Endothelial cell of umbilical vein (primary cell): Measurements from ENCODE around the gene KRT76. TPM values are rescaled to one million over a fixed set of nuclear protein-coding genes. Genes with fewer than 3 reads are reported as not detected.

ENCODE experiments used
- BruUV-seq: library from RNA; stranded (reverse); fragments of 400-500 nt; replicated peaks from 2 replicates; lab custom pipeline; 2021; lab: Mats Ljungman, UMichigan
- CTCF ChIA-PET: fragments of 300-600, 350-600 bp; sonication (Branson Sonifier 250); formaldehyde crosslinking; loops from one replicate; lab custom pipeline; 2021; ENCODE audit warnings: antibody characterized with exemption, inconsistent platforms; lab: Charles Lee
- POLR2A ChIA-PET: fragments of 300-600, 350-600 bp; sonication (Branson Sonifier 250); formaldehyde crosslinking; loops from one replicate; lab custom pipeline; 2021; ENCODE audit warnings: antibody characterized with exemption, inconsistent platforms; lab: Charles Lee
- DNase-seq: peaks from one replicate; pipeline ENCODE4 v3.0.0-alpha.2; 2011; ENCODE audit warnings: low read depth, low spot score
- FAIRE-seq: peaks from 2 replicates; lab custom pipeline; 2011; peaks lifted over from hg19 to GRCh38; lab: Jason Lieb, UNC
- H2AFZ ChIP-seq: 2 replicates; pipeline ENCODE4 v1.6.0; 2012; ENCODE audit warnings: low read depth, low read length, control low read depth, inconsistent platforms
- H3K27ac ChIP-seq: 2 replicates; pipeline ENCODE4 v1.5.1; 2011; ENCODE audit warnings: low read depth, mild to moderate bottlenecking, control low read depth, low read length, moderate library complexity; ENCODE audit not compliant: insufficient read depth
- H3K27me3 ChIP-seq, 2 experiments: 2 replicates each; pipeline versions ENCODE4 v1.6.0 to v1.6.1; 2011; ENCODE audit warnings: low read length in 2 of 2, mixed read lengths in 1 of 2; ENCODE audit not compliant: control insufficient read depth in 2 of 2, insufficient read depth in 2 of 2
- H3K36me3 ChIP-seq, 2 experiments: 2 replicates in 1 of 2; 3 replicates in 1 of 2; pipeline ENCODE4 v1.5.1; 2011; ENCODE audit warnings: low read length in 2 of 2, mild to moderate bottlenecking in 1 of 2, moderate library complexity in 1 of 2; ENCODE audit not compliant: control insufficient read depth in 2 of 2, insufficient read depth in 2 of 2; ENCODE audit errors: extremely low read depth in 1 of 2
- H3K4me1 ChIP-seq: 3 replicates; pipeline ENCODE4 v1.5.1; 2011; ENCODE audit warnings: mild to moderate bottlenecking, low read length; ENCODE audit not compliant: control insufficient read depth, insufficient read depth; ENCODE audit errors: extremely low read depth
- H3K4me2 ChIP-seq: 2 replicates; pipeline ENCODE4 v1.6.1; 2011; ENCODE audit warnings: low read length, control low read depth, mixed read lengths; ENCODE audit not compliant: insufficient read depth
- H3K4me3 ChIP-seq, 3 experiments: fragments of 200-600 bp in 1 of 3; sonication (generic), shearing (Covaris generic) in 1 of 3; replicated peaks in 1 of 3; 2 replicates each; pipeline ENCODE4 v1.5.1; 2011 to 2016; ENCODE audit warnings: control low read depth in 3 of 3, low read length in 3 of 3, mild to moderate bottlenecking in 2 of 3, inconsistent platforms in 1 of 3, low read depth in 1 of 3, moderate library complexity in 1 of 3; ENCODE audit not compliant: insufficient read depth in 1 of 3
- H3K79me2 ChIP-seq: 2 replicates; pipeline ENCODE4 v1.6.0; 2012; ENCODE audit warnings: low read length, inconsistent platforms; ENCODE audit not compliant: control insufficient read depth, insufficient read depth
- H3K9ac ChIP-seq: replicated peaks from 2 replicates; pipeline ENCODE3; 2011; ENCODE audit warnings: low read length, control low read depth; ENCODE audit not compliant: insufficient read depth; ENCODE audit errors: extremely low read depth
- H3K9me1 ChIP-seq: replicated peaks from 3 replicates; pipeline ENCODE4 v1.6.0; 2011; ENCODE audit warnings: mild to moderate bottlenecking, low read length; ENCODE audit not compliant: control insufficient read depth, insufficient read depth; ENCODE audit errors: extremely low read depth
- H3K9me3 ChIP-seq: replicated peaks from 2 replicates; pipeline ENCODE4 v1.5.1; 2012; ENCODE audit warnings: low read length, inconsistent platforms; ENCODE audit not compliant: control insufficient read depth, insufficient read depth
- H4K20me1 ChIP-seq: replicated peaks from 2 replicates; pipeline ENCODE3; 2011; ENCODE audit warnings: mild to moderate bottlenecking, low read length; ENCODE audit not compliant: control insufficient read depth, insufficient read depth; ENCODE audit errors: extremely low read depth
- EZH2 ChIP-seq: IDR thresholded peaks from 2 replicates; pipeline ENCODE4 v1.6.1; 2012; ENCODE audit warnings: borderline replicate concordance, low read depth, mild to moderate bottlenecking, moderate library complexity, low read length, inconsistent platforms; ENCODE audit not compliant: severe bottlenecking
- FOS ChIP-seq: IDR thresholded peaks from 2 replicates; pipeline ENCODE4 v1.6.1; 2011; ENCODE audit warnings: mild to moderate bottlenecking, low read length, moderate library complexity, borderline replicate concordance; ENCODE audit not compliant: insufficient read depth
- GATA2 ChIP-seq: IDR thresholded peaks from 2 replicates; pipeline ENCODE4 v1.7.0; 2011; ENCODE audit warnings: low read depth, mild to moderate bottlenecking, moderate library complexity, mixed read lengths, low read length; ENCODE audit not compliant: insufficient read length, insufficient read depth
- JUN ChIP-seq: IDR thresholded peaks from 2 replicates; pipeline ENCODE4 v1.6.1; 2011; ENCODE audit warnings: borderline replicate concordance, low read depth; ENCODE audit not compliant: insufficient read length, insufficient read depth
- MAX ChIP-seq: IDR thresholded peaks from 2 replicates; pipeline ENCODE4 v1.6.1; 2011; ENCODE audit not compliant: insufficient read depth, insufficient read length
- MYC ChIP-seq: IDR thresholded peaks from one replicate; pipeline ENCODE4 v1.6.1; 2011; ENCODE audit warnings: mild to moderate bottlenecking, low read depth, low read length
- POLR2A ChIP-seq: IDR thresholded peaks from 2 replicates; pipeline ENCODE4 v1.6.1; 2012; ENCODE audit warnings: low read depth, mild to moderate bottlenecking, control low read depth, low read length
- POLR2AphosphoS5 ChIP-seq: IDR thresholded peaks from 2 replicates; pipeline ENCODE4 v1.6.1; 2012; ENCODE audit warnings: low read depth, mild to moderate bottlenecking, control low read depth, low read length, moderate library complexity; ENCODE audit not compliant: insufficient read depth
- dilution Hi-C: fragments of 300-500 bp; cut with MboI; formaldehyde crosslinking; loops from one replicate; pipeline ENCODE4 v1.15.0; 2019; ENCODE audit warnings: low sequenced_read_pairs; ENCODE audit not compliant: extremely low pct_ligation_motif_present
- intact Hi-C: fragments of 100-400 bp; cut with micrococcal nuclease; formaldehyde crosslinking; loops from one replicate; pipeline ENCODE4 v1.10.0; 2022
- polyA plus RNA-seq, 4 experiments: library from polyadenylated mRNA; depleted of rRNA in 3 of 4; stranded (reverse) in 3 of 4; unstranded in 1 of 4; fragments of >200 nt; gene quantifications; 2 replicates each; pipeline versions ENCODE4 v1.2.1 to v1.2.3, GENCODE V29; 2011 to 2012; ENCODE audit warnings: missing spikeins in 1 of 4
- total RNA-seq: library from RNA; stranded (reverse); gene quantifications from 2 replicates; pipeline ENCODE4 v1.2.3, GENCODE V29; 2021
- TF ChIP-seq, protein P1 (sequence below), 2 donors: IDR thresholded peaks; 1 replicate in 1 of 2; 2 replicates in 1 of 2; pipeline ENCODE4 v1.5.1; 2011; ENCODE audit warnings: low read length in 2 of 2, mild to moderate bottlenecking in 2 of 2, moderate library complexity in 2 of 2, control low read depth in 1 of 2, inconsistent platforms in 1 of 2, low read depth in 1 of 2; ENCODE audit not compliant: insufficient read depth in 1 of 2; ENCODE audit errors: extremely low read depth in 1 of 2

KRT76 gene
- total and polyA plus RNA-seq, 2 donors (not counting 3 experiments of a cell fraction or from before 2014, with no cell fraction given) = not detected

DNA sequence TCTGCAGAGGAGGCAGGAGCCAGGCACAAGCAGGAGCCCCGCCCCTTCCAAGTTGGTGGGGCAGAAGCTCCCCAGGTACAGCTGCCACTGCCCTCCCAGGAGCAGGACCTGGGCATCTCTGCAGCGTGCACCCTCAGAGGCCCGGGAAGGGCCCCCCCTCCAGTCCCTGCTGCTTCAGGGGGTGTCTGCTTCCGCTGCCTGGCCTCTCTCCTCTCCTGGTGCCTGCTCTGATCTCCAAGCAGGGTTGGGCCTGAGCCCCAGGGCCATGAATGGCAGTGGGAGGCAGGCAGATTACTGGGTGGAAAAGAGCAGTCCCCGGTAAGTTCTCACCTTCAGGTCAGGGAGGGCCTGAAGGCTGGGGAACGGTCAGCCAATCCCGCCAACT, 35.0 kb downstream of the KRT76 start:
- POLR2A ChIA-PET = no interaction called here
- FAIRE-seq = no peak
- Histone ChIP-seq H4K20me1 (no peaks in the 10 kb centered on the region), H3K36me3 (no peaks in the 10 kb centered on the region), H3K9ac (no peak overlapping the region), H3K79me2 (no peaks in the 10 kb centered on the region), H3K4me2 (no peak overlapping the region), H3K27me3 (no peaks in the 10 kb centered on the region), H3K27ac (no peak overlapping the region), H3K9me1 (no peaks in the 10 kb centered on the region), H3K4me1 (no peaks in the 10 kb centered on the region), H3K9me3 (no peaks in the 10 kb centered on the region), H3K4me3 (no peak overlapping the region), H2AFZ (no peak overlapping the region)
- no peak for DNase-seq
- TF ChIP-seq FOS (no peak), MYC (no peak), POLR2A (no peak), JUN (no peak), POLR2AphosphoS5 (no peak), GATA2 (no peak), EZH2 (no peak), MAX (no peak)
- TF ChIP-seq, protein P1, sequence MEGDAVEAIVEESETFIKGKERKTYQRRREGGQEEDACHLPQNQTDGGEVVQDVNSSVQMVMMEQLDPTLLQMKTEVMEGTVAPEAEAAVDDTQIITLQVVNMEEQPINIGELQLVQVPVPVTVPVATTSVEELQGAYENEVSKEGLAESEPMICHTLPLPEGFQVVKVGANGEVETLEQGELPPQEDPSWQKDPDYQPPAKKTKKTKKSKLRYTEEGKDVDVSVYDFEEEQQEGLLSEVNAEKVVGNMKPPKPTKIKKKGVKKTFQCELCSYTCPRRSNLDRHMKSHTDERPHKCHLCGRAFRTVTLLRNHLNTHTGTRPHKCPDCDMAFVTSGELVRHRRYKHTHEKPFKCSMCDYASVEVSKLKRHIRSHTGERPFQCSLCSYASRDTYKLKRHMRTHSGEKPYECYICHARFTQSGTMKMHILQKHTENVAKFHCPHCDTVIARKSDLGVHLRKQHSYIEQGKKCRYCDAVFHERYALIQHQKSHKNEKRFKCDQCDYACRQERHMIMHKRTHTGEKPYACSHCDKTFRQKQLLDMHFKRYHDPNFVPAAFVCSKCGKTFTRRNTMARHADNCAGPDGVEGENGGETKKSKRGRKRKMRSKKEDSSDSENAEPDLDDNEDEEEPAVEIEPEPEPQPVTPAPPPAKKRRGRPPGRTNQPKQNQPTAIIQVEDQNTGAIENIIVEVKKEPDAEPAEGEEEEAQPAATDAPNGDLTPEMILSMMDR (IDR thresholded peaks at IDR 0.05; ENCODE audit: extremely low read depth in 1 of 2, insufficient read depth in 1 of 2, low read depth in 1 of 2, low read length in 2 of 2) = no peak
- intact Hi-C loops (no loop called here), dilution Hi-C loops (no loop called here)
- CTCF ChIA-PET = no interaction called here
- no TSS peak for BruUV-seq
